Erythroblast (primary cell): ENCODE data around the gene COL16A1.

ENCODE experiments used
- GATA1 ChIP-seq: IDR thresholded peaks from 2 replicates; pipeline ENCODE4 v1.6.1; 2011; ENCODE audit warnings: low read depth, mild to moderate bottlenecking, control low read depth, low read length, moderate library complexity
- POLR2A ChIP-seq: IDR thresholded peaks from 2 replicates; pipeline ENCODE4 v1.6.1; 2011; ENCODE audit warnings: mild to moderate bottlenecking, low read length

DNA sequence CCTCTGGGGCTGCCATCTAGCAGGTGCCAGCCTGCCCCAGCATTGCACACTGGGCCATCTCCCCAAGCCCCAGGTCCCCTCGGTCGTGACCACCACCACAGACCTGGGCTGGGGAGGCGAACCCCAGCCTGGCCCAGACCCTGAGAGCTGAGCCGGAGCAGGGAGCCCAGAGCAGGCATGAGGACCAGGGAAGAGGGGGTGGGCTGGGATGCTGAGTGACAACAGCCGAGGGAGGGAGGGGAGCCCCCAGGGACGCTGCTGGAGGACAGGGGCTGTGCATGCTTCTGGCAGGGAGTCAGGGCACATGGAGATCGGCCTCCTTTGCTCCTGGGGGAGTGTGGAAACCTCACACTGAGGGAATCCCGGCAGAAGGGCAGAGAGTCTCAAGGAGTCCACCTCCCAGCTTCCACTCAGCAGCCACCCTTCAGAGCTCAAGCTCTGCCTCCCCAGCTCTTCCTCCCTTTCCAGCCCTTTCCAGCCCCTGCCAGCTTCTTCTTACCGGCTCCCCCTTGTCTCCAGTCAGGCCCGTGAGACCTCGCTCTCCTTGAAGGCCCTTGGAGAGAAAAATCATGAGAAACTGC, 35.4 kb downstream of the COL16A1 start:
- TF ChIP-seq POLR2A (no peak), GATA1 (no peak)
